OCI-LY3 (cell line): ENCODE results near the gene PIK3R3.

ENCODE experiments used
- EZH2phosphoT487 ChIP-seq: fragments of 200-600 bp; shearing (Covaris generic); IDR thresholded peaks from 2 replicates; pipeline ENCODE4 v1.6.1; 2018; ENCODE audit warnings: antibody characterized with exemption, mixed run types, low read depth
- TF ChIP-seq, protein P1 (sequence below): fragments of 200-600, 300-600 bp; sonication (generic); IDR thresholded peaks from 2 replicates; pipeline ENCODE4 v1.5.1; 2014; ENCODE audit warnings: antibody characterized with exemption, low read length, low read depth

- TF ChIP-seq, protein P1, sequence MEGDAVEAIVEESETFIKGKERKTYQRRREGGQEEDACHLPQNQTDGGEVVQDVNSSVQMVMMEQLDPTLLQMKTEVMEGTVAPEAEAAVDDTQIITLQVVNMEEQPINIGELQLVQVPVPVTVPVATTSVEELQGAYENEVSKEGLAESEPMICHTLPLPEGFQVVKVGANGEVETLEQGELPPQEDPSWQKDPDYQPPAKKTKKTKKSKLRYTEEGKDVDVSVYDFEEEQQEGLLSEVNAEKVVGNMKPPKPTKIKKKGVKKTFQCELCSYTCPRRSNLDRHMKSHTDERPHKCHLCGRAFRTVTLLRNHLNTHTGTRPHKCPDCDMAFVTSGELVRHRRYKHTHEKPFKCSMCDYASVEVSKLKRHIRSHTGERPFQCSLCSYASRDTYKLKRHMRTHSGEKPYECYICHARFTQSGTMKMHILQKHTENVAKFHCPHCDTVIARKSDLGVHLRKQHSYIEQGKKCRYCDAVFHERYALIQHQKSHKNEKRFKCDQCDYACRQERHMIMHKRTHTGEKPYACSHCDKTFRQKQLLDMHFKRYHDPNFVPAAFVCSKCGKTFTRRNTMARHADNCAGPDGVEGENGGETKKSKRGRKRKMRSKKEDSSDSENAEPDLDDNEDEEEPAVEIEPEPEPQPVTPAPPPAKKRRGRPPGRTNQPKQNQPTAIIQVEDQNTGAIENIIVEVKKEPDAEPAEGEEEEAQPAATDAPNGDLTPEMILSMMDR, result no peak
- TF ChIP-seq EZH2phosphoT487, result no peak
Measured at GRCh38 chr1:45995298-45995697, 137.1 kb downstream of the PIK3R3 start.
